ENCODE results near the gene HCAR2. TPM values are rescaled to one million over a fixed set of nuclear protein-coding genes. Genes with fewer than 3 reads are reported as not detected.
"Not testable (repeated sequence)": the region's sequence is repeated elsewhere in the genome, so short reads cannot be mapped to it uniquely, and the experiment has no call there.

Gene HCAR2
- total RNA-seq, 2 experiments from 2014 or later = not detected

- H3K27ac Mint-ChIP-seq; POLR2A ChIA-PET; H3K4me3 Mint-ChIP-seq; H3K4me1 Mint-ChIP-seq (ENCODE audit: low read depth); DNase-seq; H3K27me3 Mint-ChIP-seq; intact Hi-C loops (cut with micrococcal nuclease); CTCF ChIA-PET; H3K36me3 Mint-ChIP-seq; H3K9me3 Mint-ChIP-seq: not testable (repeated sequence)
These were observed 26.4 kb downstream of the HCAR2 start for GRCh38 chr12:122676781-122677180.

GRCh38 chr12:122676015-122676414 is 27.1 kb downstream of the HCAR2 start:
- POLR2A ChIA-PET; H3K27me3 Mint-ChIP-seq; H3K36me3 Mint-ChIP-seq; CTCF ChIA-PET; DNase-seq; intact Hi-C loops (cut with micrococcal nuclease); H3K4me1 Mint-ChIP-seq (ENCODE audit: low read depth); H3K27ac Mint-ChIP-seq; H3K9me3 Mint-ChIP-seq; H3K4me3 Mint-ChIP-seq: not testable (repeated sequence)

GRCh38 chr12:122672515-122672914 is 30.6 kb downstream of the HCAR2 start:
- Mint-ChIP-seq H3K27ac (no peak overlapping the region), H3K36me3 (no peaks in the 10 kb centered on the region), H3K27me3 (peaks cover 3% of the 10 kb centered on the region), H3K4me1 (ENCODE audit: low read depth) (no peaks in the 10 kb centered on the region), H3K9me3 (no peaks in the 10 kb centered on the region), H3K4me3 (no peak overlapping the region)
- ChIA-PET CTCF (interaction anchor here (0.6 kb wide), 1 partner anchor 11 kb away, joined by 4 read pairs; no protein-coding TSS in a partner anchor), POLR2A (interaction anchor here (0.6 kb wide), 1 partner anchor 26 kb away, joined by 3 read pairs; no protein-coding TSS in a partner anchor)
- intact Hi-C loops (cut with micrococcal nuclease) = no loop called here
- DNase-seq = no peak

GRCh38 chr12:122669397-122670070 is 33.6 kb downstream of the HCAR2 start:
- no peaks in the 10 kb centered on the region for H3K27me3 Mint-ChIP-seq
- no peak overlapping the region for H3K4me3 Mint-ChIP-seq
- H3K27ac Mint-ChIP-seq = no peak overlapping the region
- DNase-seq = no peak
- ChIA-PET POLR2A (no interaction called here), CTCF (no interaction called here)
- no peaks in the 10 kb centered on the region for H3K36me3 Mint-ChIP-seq
- intact Hi-C loops (cut with micrococcal nuclease) = no loop called here
- H3K9me3 Mint-ChIP-seq = no peaks in the 10 kb centered on the region
- no peaks in the 10 kb centered on the region for H3K4me1 Mint-ChIP-seq (ENCODE audit: low read depth)

GRCh38 chr12:122668268-122668667 is 34.9 kb downstream of the HCAR2 start:
- H3K4me3 Mint-ChIP-seq = no peak overlapping the region
- intact Hi-C loops (cut with micrococcal nuclease) = no loop called here
- no peak for DNase-seq
- POLR2A ChIA-PET = no interaction called here
- H3K27me3 Mint-ChIP-seq = no peaks in the 10 kb centered on the region
- CTCF ChIA-PET = no interaction called here
- H3K27ac Mint-ChIP-seq = no peak overlapping the region
- no peaks in the 10 kb centered on the region for H3K36me3 Mint-ChIP-seq
- no peaks in the 10 kb centered on the region for H3K9me3 Mint-ChIP-seq
- no peaks in the 10 kb centered on the region for H3K4me1 Mint-ChIP-seq (ENCODE audit: low read depth)

GRCh38 chr12:122665759-122666158 is 37.4 kb downstream of the HCAR2 start:
- CTCF ChIA-PET = interaction anchor here (0.6 to 0.7 kb wide), 2 partner anchors 100 to 1015 kb away, joined by 3 to 6 read pairs; no protein-coding TSS in a partner anchor
- intact Hi-C loops (cut with micrococcal nuclease) = no loop called here
- H3K36me3 Mint-ChIP-seq = no peaks in the 10 kb centered on the region
- H3K27me3 Mint-ChIP-seq = no peaks in the 10 kb centered on the region
- H3K4me1 Mint-ChIP-seq (ENCODE audit: low read depth) = no peaks in the 10 kb centered on the region
- POLR2A ChIA-PET = no interaction called here
- H3K27ac Mint-ChIP-seq = no peak overlapping the region
- H3K4me3 Mint-ChIP-seq = no peak overlapping the region
- DNase-seq = no peak
- no peaks in the 10 kb centered on the region for H3K9me3 Mint-ChIP-seq

GRCh38 chr12:122665349-122665748 is 37.8 kb downstream of the HCAR2 start:
- ChIA-PET POLR2A (no interaction called here), CTCF (interaction anchor here (0.6 to 0.7 kb wide), 2 partner anchors 99 to 1014 kb away, joined by 3 to 6 read pairs; no protein-coding TSS in a partner anchor)
- Mint-ChIP-seq H3K4me1 (ENCODE audit: low read depth) (no peaks in the 10 kb centered on the region), H3K4me3 (no peak overlapping the region), H3K9me3 (no peaks in the 10 kb centered on the region), H3K36me3 (no peaks in the 10 kb centered on the region), H3K27ac (no peak overlapping the region), H3K27me3 (no peaks in the 10 kb centered on the region)
- intact Hi-C loops (cut with micrococcal nuclease) = no loop called here
- no peak for DNase-seq

GRCh38 chr12:122661938-122662337 is 41.2 kb downstream of the HCAR2 start:
- H3K27ac Mint-ChIP-seq = no peak overlapping the region
- H3K4me1 Mint-ChIP-seq (ENCODE audit: low read depth) = no peaks in the 10 kb centered on the region
- H3K27me3 Mint-ChIP-seq = no peaks in the 10 kb centered on the region
- CTCF ChIA-PET = no interaction called here
- POLR2A ChIA-PET = no interaction called here
- H3K4me3 Mint-ChIP-seq = no peak overlapping the region
- no peaks in the 10 kb centered on the region for H3K36me3 Mint-ChIP-seq
- DNase-seq = no peak
- no peaks in the 10 kb centered on the region for H3K9me3 Mint-ChIP-seq
- intact Hi-C loops (cut with micrococcal nuclease) = no loop called here

GRCh38 chr12:122661246-122661645 is 41.9 kb downstream of the HCAR2 start:
- H3K36me3 Mint-ChIP-seq = no peaks in the 10 kb centered on the region
- no peak for DNase-seq
- CTCF ChIA-PET = no interaction called here
- H3K9me3 Mint-ChIP-seq = no peaks in the 10 kb centered on the region
- no peak overlapping the region for H3K27ac Mint-ChIP-seq
- POLR2A ChIA-PET = no interaction called here
- H3K27me3 Mint-ChIP-seq = no peaks in the 10 kb centered on the region
- no peak overlapping the region for H3K4me3 Mint-ChIP-seq
- intact Hi-C loops (cut with micrococcal nuclease) = no loop called here
- no peaks in the 10 kb centered on the region for H3K4me1 Mint-ChIP-seq (ENCODE audit: low read depth)

GRCh38 chr12:122659579-122659978 is 43.6 kb downstream of the HCAR2 start:
- H3K9me3 Mint-ChIP-seq = no peaks in the 10 kb centered on the region
- H3K36me3 Mint-ChIP-seq = no peaks in the 10 kb centered on the region
- POLR2A ChIA-PET = no interaction called here
- no peak for DNase-seq
- no peaks in the 10 kb centered on the region for H3K4me1 Mint-ChIP-seq (ENCODE audit: low read depth)
- H3K27me3 Mint-ChIP-seq = no peaks in the 10 kb centered on the region
- CTCF ChIA-PET = interaction anchor here (1.0 kb wide), 1 partner anchor 97 kb away, joined by 3 read pairs; no protein-coding TSS in a partner anchor
- no peak overlapping the region for H3K27ac Mint-ChIP-seq
- H3K4me3 Mint-ChIP-seq = no peak overlapping the region
- intact Hi-C loops (cut with micrococcal nuclease) = no loop called here

- no peak overlapping the region for H3K4me3 Mint-ChIP-seq
- H3K27me3 Mint-ChIP-seq = no peaks in the 10 kb centered on the region
- no peaks in the 10 kb centered on the region for H3K4me1 Mint-ChIP-seq (ENCODE audit: low read depth)
- no peak overlapping the region for H3K27ac Mint-ChIP-seq
- POLR2A ChIA-PET = interaction anchor here (0.6 kb wide), 1 partner anchor 412 kb away, joined by 3 read pairs; no protein-coding TSS in a partner anchor
- intact Hi-C loops (cut with micrococcal nuclease) = no loop called here
- H3K36me3 Mint-ChIP-seq = no peaks in the 10 kb centered on the region
- DNase-seq = no peak
- CTCF ChIA-PET = no interaction called here
- no peaks in the 10 kb centered on the region for H3K9me3 Mint-ChIP-seq
These were observed 46.9 kb downstream of the HCAR2 start for GRCh38 chr12:122656298-122656697.

- CTCF ChIA-PET; H3K27me3 Mint-ChIP-seq; H3K9me3 Mint-ChIP-seq; H3K4me3 Mint-ChIP-seq; DNase-seq; POLR2A ChIA-PET; H3K4me1 Mint-ChIP-seq (ENCODE audit: low read depth); H3K36me3 Mint-ChIP-seq; intact Hi-C loops (cut with micrococcal nuclease); H3K27ac Mint-ChIP-seq: not testable (repeated sequence)
These were observed 49.9 kb downstream of the HCAR2 start for GRCh38 chr12:122653291-122653690.

GRCh38 chr12:122651520-122652224 is 51.5 kb downstream of the HCAR2 start:
- no peak for DNase-seq
- Mint-ChIP-seq H3K27ac (no peak overlapping the region), H3K4me1 (ENCODE audit: low read depth) (peaks cover 10% of the 10 kb centered on the region), H3K9me3 (no peaks in the 10 kb centered on the region), H3K36me3 (no peaks in the 10 kb centered on the region), H3K27me3 (no peaks in the 10 kb centered on the region), H3K4me3 (no peak overlapping the region)
- ChIA-PET POLR2A (no interaction called here), CTCF (interaction anchor here (0.6 kb wide), 1 partner anchor 40 kb away, joined by 4 read pairs; no protein-coding TSS in a partner anchor)
- intact Hi-C loops (cut with micrococcal nuclease) = no loop called here
